Ishikawa (cell line): ENCODE data around the gene PITPNB.

Source experiments
- CEBPB ChIP-seq: IDR thresholded peaks from 2 replicates; pipeline ENCODE4 v1.6.1; 2012
- CREB1 ChIP-seq: IDR thresholded peaks from 2 replicates; pipeline ENCODE4 v1.6.1; 2012; ENCODE audit warnings: low read depth
- EGR1 ChIP-seq: IDR thresholded peaks from 2 replicates; pipeline ENCODE4 v1.6.1; 2012
- EP300 ChIP-seq: IDR thresholded peaks from 2 replicates; pipeline ENCODE4 v1.6.1; 2012; ENCODE audit warnings: borderline replicate concordance
- FOXM1 ChIP-seq: IDR thresholded peaks from 2 replicates; pipeline ENCODE4 v1.6.1; 2012; ENCODE audit warnings: low read depth, borderline replicate concordance
- MAX ChIP-seq: IDR thresholded peaks from 2 replicates; pipeline ENCODE4 v1.6.1; 2012
- NFIC ChIP-seq: IDR thresholded peaks from 2 replicates; pipeline ENCODE4 v1.6.1; 2012
- RAD21 ChIP-seq: IDR thresholded peaks from 2 replicates; pipeline ENCODE4 v1.6.1; 2012; ENCODE audit warnings: low read depth
- REST ChIP-seq: IDR thresholded peaks from 2 replicates; pipeline ENCODE4 v1.6.1; 2012; ENCODE audit warnings: low read depth, mild to moderate bottlenecking
- TAF1 ChIP-seq: IDR thresholded peaks from 2 replicates; pipeline ENCODE4 v1.6.1; 2012; ENCODE audit warnings: low read depth, mild to moderate bottlenecking
- TCF12 ChIP-seq: IDR thresholded peaks from 2 replicates; pipeline ENCODE4 v1.6.1; 2012; ENCODE audit warnings: low read depth
- TEAD4 ChIP-seq: IDR thresholded peaks from 2 replicates; pipeline ENCODE4 v1.6.1; 2012
- USF1 ChIP-seq: IDR thresholded peaks from 2 replicates; pipeline ENCODE4 v1.6.1; 2012
- YY1 ChIP-seq: IDR thresholded peaks from 2 replicates; pipeline ENCODE4 v1.6.1; 2012; ENCODE audit warnings: low read depth
- ZBTB7A ChIP-seq: IDR thresholded peaks from 2 replicates; pipeline ENCODE4 v1.6.1; 2012; ENCODE audit warnings: low read depth

Gene PITPNB

GRCh38 chr22:27886843-27887151 is 32.3 kb downstream of the PITPNB start:
- TF ChIP-seq TAF1 (no peak), ZBTB7A (no peak), USF1 (no peak), CEBPB (no peak), MAX (no peak), NFIC (no peak), CREB1 (no peak), TEAD4 (no peak), EGR1 (no peak), TCF12 (no peak), YY1 (no peak), EP300 (no peak), FOXM1 (no peak), REST (no peak)

GRCh38 chr22:27885977-27886842 is 32.8 kb downstream of the PITPNB start:
- TF ChIP-seq RAD21 = peak; percentile 32; the same call in 1 of the 2 replicates
- TF ChIP-seq TEAD4 = peak; percentile 47
- no peak for TF ChIP-seq TAF1

- TF ChIP-seq REST (no peak), RAD21 (no peak), EGR1 (no peak), TEAD4 (no peak), TCF12 (no peak), FOXM1 (no peak), EP300 (no peak), TAF1 (no peak), NFIC (no peak), CEBPB (no peak), USF1 (no peak)
Measured at GRCh38 chr22:27883656-27884350, 35.3 kb downstream of the PITPNB start.

- no peak for TF ChIP-seq CREB1
- no peak for TF ChIP-seq TAF1
- TF ChIP-seq EP300 = no peak
- no peak for TF ChIP-seq YY1
- no peak for TF ChIP-seq FOXM1
Measured at GRCh38 chr22:27882507-27883290, 36.4 kb downstream of the PITPNB start.

- TF ChIP-seq YY1 = no peak
- TF ChIP-seq EP300 = no peak
Measured at GRCh38 chr22:27881421-27881820, 37.6 kb downstream of the PITPNB start.

- no peak for TF ChIP-seq TAF1
- TF ChIP-seq RAD21 = peak; percentile 62
Measured at GRCh38 chr22:27880778-27881394, 38.2 kb downstream of the PITPNB start.
